Liver (tissue), 9 donors: Measurements from ENCODE around the gene CABLES1. TPM values are rescaled to one million over a fixed set of nuclear protein-coding genes. Genes with fewer than 3 reads are reported as not detected.

Source experiments
- DNase-seq: peaks from one replicate; pipeline ENCODE4 v3.0.0-alpha.2; 2017; ENCODE audit warnings: low spot score
- H3K27ac ChIP-seq, 2 donors: one replicate each; pipeline ENCODE4 v1.7.0; 2013; ENCODE audit warnings: inconsistent platforms in 2 of 2, low read length in 2 of 2, control low read depth in 1 of 2, low read depth in 1 of 2, mild to moderate bottlenecking in 1 of 2
- H3K27me3 ChIP-seq, 4 donors: one replicate each; pipeline versions ENCODE4 v1.6.1 to v1.7.0; 2013; ENCODE audit warnings: low read length in 3 of 4, inconsistent platforms in 1 of 4, mild to moderate bottlenecking in 1 of 4, moderate library complexity in 1 of 4; ENCODE audit not compliant: control insufficient read depth in 4 of 4, insufficient read depth in 4 of 4
- H3K36me3 ChIP-seq, 4 donors: one replicate each; pipeline versions ENCODE4 v1.6.1 to v1.7.0; 2013; ENCODE audit warnings: low read length in 3 of 4, mild to moderate bottlenecking in 3 of 4, low read depth in 1 of 4, moderate library complexity in 1 of 4; ENCODE audit not compliant: control insufficient read depth in 4 of 4, insufficient read depth in 3 of 4
- H3K4me1 ChIP-seq, 4 donors: one replicate each; pipeline versions ENCODE4 v1.6.1 to v1.7.0; 2013; ENCODE audit warnings: low read length in 3 of 4, mild to moderate bottlenecking in 3 of 4, moderate library complexity in 1 of 4; ENCODE audit not compliant: control insufficient read depth in 4 of 4, insufficient read depth in 4 of 4
- H3K4me3 ChIP-seq, 3 donors: one replicate each; pipeline versions ENCODE4 v1.6.1 to v1.7.0; 2013; ENCODE audit warnings: low read length in 3 of 3, control low read depth in 1 of 3, low read depth in 1 of 3, mild to moderate bottlenecking in 1 of 3
- H3K9ac ChIP-seq, 2 donors: one replicate each; pipeline ENCODE4 v1.7.0; 2013; ENCODE audit warnings: low read length in 2 of 2, mild to moderate bottlenecking in 2 of 2, moderate library complexity in 2 of 2, control low read depth in 1 of 2, low read depth in 1 of 2
- H3K9me3 ChIP-seq, 4 donors: one replicate each; pipeline versions ENCODE4 v1.6.1 to v1.7.0; 2013; ENCODE audit warnings: low read length in 3 of 4; ENCODE audit not compliant: control insufficient read depth in 4 of 4
- EGR1 ChIP-seq, 2 donors: IDR thresholded peaks; 2 replicates each; pipeline ENCODE4 v1.6.1; 2016 to 2018; ENCODE audit warnings: antibody characterized with exemption in 2 of 2, low read depth in 2 of 2
- FOXA1 ChIP-seq: IDR thresholded peaks from 2 replicates; pipeline ENCODE4 v1.6.1; 2016; ENCODE audit warnings: antibody characterized with exemption
- FOXA2 ChIP-seq: IDR thresholded peaks from 2 replicates; pipeline ENCODE4 v1.6.1; 2016; ENCODE audit warnings: antibody characterized with exemption
- GABPA ChIP-seq, 2 donors: IDR thresholded peaks in 1 of 2; conservative IDR thresholded peaks in 1 of 2; 2 replicates each; pipeline ENCODE4 v1.6.1; 2016; ENCODE audit warnings: antibody characterized with exemption in 2 of 2, mild to moderate bottlenecking in 1 of 2, moderate library complexity in 1 of 2
- HNF4A ChIP-seq, 2 donors: conservative IDR thresholded peaks; 2 replicates each; pipeline ENCODE4 v1.6.1; 2016; ENCODE audit warnings: antibody characterized with exemption in 2 of 2, mild to moderate bottlenecking in 2 of 2
- HNF4G ChIP-seq: IDR thresholded peaks from 2 replicates; pipeline ENCODE4 v1.6.1; 2016; ENCODE audit warnings: antibody characterized with exemption
- JUND ChIP-seq, 2 donors: IDR thresholded peaks; 2 replicates each; pipeline ENCODE4 v1.6.1; 2016; ENCODE audit warnings: antibody characterized with exemption in 2 of 2
- NR2F2 ChIP-seq: IDR thresholded peaks from 2 replicates; pipeline ENCODE4 v1.6.1; 2016; ENCODE audit warnings: antibody characterized with exemption
- RAD21 ChIP-seq, 2 donors: IDR thresholded peaks; 2 replicates each; pipeline ENCODE4 v1.6.1; 2016; ENCODE audit warnings: antibody characterized with exemption in 2 of 2, mild to moderate bottlenecking in 2 of 2
- RXRA ChIP-seq, 2 donors: IDR thresholded peaks; 2 replicates each; pipeline ENCODE4 v1.6.1; 2017 to 2018; ENCODE audit warnings: antibody characterized with exemption in 2 of 2, mild to moderate bottlenecking in 1 of 2
- SP1 ChIP-seq: IDR thresholded peaks from 2 replicates; pipeline ENCODE4 v1.6.1; 2018; ENCODE audit warnings: antibody characterized with exemption, mild to moderate bottlenecking
- TAF1 ChIP-seq: conservative IDR thresholded peaks from 2 replicates; pipeline ENCODE4 v1.6.1; 2016; ENCODE audit warnings: antibody characterized with exemption, mild to moderate bottlenecking
- YY1 ChIP-seq: IDR thresholded peaks from 2 replicates; pipeline ENCODE4 v1.6.1; 2016; ENCODE audit warnings: antibody characterized with exemption, mild to moderate bottlenecking
- WGBS: extraction: QIAGEN DNeasy Blood & Tissue Kit; methylation state at CpG from one replicate; pipeline ENCODE4 v1.1.7; 2013; 5-methylcytosine and 5-hydroxymethylcytosine counted together
- polyA plus RNA-seq, 2 donors: library from polyadenylated mRNA; stranded (reverse) in 1 of 2; unstranded in 1 of 2; fragments of 200-250 nt in 1 of 2; fragments of >200 nt in 1 of 2; fragmentation: Nextera tagmentation in 1 of 2; extraction: Ambion mirVana in 1 of 2; gene quantifications; one replicate each; pipeline versions ENCODE4 v1.2.1 to v1.2.3, GENCODE V29; 2013 to 2015
- total RNA-seq, 2 donors: library from RNA; depleted of rRNA; stranded (reverse); fragments of >200 nt; gene quantifications; one replicate each; pipeline ENCODE4 v1.2.3, GENCODE V29; 2014
- TF ChIP-seq, protein P1 (sequence below): IDR thresholded peaks from 2 replicates; pipeline ENCODE4 v1.6.1; 2016; ENCODE audit warnings: antibody characterized with exemption
- TF ChIP-seq, protein P2 (sequence below): IDR thresholded peaks from 2 replicates; pipeline ENCODE4 v1.6.1; 2016; ENCODE audit warnings: antibody characterized with exemption, mild to moderate bottlenecking
- TF ChIP-seq, protein P3 (sequence below): IDR thresholded peaks from 2 replicates; pipeline ENCODE4 v1.6.1; 2016; ENCODE audit warnings: antibody characterized with exemption
- TF ChIP-seq, protein P4 (sequence below): fragments of 150-350 bp; IDR thresholded peaks from 2 replicates; pipeline ENCODE4 v1.5.1; 2017; ENCODE audit warnings: improper control_type of control experiment, low read depth, low read length; ENCODE audit not compliant: missing input control
- TF ChIP-seq, protein P5 (sequence below): IDR thresholded peaks from 2 replicates; pipeline ENCODE4 v1.6.1; 2016; ENCODE audit warnings: antibody characterized with exemption
- donor health status: healthy.
- donor health status: healthy.
- donor health status: healthy.
- donor health status: healthy.
- donor health status: healthy.

CABLES1 gene
- total and polyA plus RNA-seq, 4 donors: 3.3 to 8.9 (median 4.5) TPM

DNA sequence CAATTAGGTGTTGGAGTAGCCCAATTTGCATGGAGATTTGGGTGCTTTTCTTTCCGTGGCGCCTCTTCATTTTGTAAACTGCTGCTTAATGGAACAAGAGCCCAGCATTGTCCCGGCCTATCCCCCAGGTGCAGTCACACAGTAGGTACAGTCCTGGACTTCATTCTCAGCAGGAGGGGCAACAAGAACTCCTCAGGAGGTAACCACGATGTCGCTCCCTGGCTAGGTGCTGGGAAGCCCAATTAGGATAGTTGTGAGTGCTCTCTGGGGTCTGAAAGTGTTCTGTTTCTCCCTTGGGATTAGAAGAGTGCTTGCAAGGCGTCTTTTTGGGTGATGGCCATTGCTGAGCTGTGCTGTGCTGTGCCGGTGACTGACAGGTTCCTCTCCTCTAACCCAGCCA lies 53.8 kb downstream of the CABLES1 start (continued):
- no peak for TF ChIP-seq NR2F2

DNA sequence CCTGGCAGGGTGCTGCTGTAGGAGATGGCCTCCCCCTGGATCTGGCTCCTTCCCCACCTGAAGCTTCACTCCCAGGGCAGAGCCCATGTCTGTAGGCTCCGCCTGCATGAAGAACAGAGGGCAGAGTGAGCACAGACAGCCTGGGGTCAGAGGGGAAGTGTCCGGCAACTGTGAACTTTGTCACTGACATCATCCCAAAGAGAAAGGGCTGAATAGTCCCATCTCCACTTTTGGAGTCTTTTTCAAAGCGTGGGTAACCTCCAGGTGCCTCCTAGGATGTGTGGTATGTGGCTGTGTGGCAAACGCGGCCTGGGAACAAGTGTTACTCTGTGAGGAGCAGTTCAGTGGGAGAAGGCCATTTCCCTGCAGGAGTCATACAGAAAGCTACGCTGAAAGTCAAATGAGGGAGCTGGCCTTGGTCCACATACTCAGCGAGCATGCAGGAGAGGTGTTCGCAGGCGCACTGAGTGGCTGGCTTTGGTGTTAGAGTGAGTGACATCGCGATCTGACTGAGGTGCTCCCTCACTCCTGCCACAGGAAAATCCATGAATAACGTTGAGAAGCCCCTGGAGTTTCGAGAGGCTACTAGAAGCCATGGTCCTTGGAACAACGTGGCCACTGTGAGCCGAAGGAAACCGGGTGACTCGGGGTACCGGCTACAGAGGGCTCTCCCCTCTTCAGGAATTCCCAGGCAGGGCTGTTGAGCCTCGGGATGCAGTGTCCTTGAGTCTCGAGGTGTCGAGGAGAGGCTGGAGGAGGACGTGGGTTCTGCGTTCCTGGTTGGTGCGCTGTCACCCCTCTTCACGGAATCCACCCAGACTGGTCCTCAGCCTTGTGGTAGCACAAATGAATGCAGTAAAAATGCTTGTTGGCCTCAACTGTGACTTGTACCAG lies 54.7 kb downstream of the CABLES1 start:
- Histone ChIP-seq H3K9me3 (no peaks in the 10 kb centered on the region), H3K4me1 (peaks cover 5 to 41% (median 25%) of the 10 kb centered on the region in 4 donors), H3K27me3 (no peaks in the 10 kb centered on the region), H3K36me3 (no peaks in the 10 kb centered on the region), H3K27ac (peak overlapping the region; percentile 58 to 76), H3K9ac (no peak overlapping the region), H3K4me3 (no peak overlapping the region)
- TF ChIP-seq RAD21 (IDR thresholded peaks at IDR 0.05): peak; percentile 45 to 52
- TF ChIP-seq, protein P1, sequence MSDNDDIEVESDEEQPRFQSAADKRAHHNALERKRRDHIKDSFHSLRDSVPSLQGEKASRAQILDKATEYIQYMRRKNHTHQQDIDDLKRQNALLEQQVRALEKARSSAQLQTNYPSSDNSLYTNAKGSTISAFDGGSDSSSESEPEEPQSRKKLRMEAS: no peak
- peak; percentile 62 for TF ChIP-seq TAF1
- peak; percentile 63 for TF ChIP-seq HNF4G
- peak; percentile 75 to 79 for TF ChIP-seq RXRA (IDR thresholded peaks at IDR 0.05)
- peak; percentile 74 for TF ChIP-seq YY1
- TF ChIP-seq, protein P2, sequence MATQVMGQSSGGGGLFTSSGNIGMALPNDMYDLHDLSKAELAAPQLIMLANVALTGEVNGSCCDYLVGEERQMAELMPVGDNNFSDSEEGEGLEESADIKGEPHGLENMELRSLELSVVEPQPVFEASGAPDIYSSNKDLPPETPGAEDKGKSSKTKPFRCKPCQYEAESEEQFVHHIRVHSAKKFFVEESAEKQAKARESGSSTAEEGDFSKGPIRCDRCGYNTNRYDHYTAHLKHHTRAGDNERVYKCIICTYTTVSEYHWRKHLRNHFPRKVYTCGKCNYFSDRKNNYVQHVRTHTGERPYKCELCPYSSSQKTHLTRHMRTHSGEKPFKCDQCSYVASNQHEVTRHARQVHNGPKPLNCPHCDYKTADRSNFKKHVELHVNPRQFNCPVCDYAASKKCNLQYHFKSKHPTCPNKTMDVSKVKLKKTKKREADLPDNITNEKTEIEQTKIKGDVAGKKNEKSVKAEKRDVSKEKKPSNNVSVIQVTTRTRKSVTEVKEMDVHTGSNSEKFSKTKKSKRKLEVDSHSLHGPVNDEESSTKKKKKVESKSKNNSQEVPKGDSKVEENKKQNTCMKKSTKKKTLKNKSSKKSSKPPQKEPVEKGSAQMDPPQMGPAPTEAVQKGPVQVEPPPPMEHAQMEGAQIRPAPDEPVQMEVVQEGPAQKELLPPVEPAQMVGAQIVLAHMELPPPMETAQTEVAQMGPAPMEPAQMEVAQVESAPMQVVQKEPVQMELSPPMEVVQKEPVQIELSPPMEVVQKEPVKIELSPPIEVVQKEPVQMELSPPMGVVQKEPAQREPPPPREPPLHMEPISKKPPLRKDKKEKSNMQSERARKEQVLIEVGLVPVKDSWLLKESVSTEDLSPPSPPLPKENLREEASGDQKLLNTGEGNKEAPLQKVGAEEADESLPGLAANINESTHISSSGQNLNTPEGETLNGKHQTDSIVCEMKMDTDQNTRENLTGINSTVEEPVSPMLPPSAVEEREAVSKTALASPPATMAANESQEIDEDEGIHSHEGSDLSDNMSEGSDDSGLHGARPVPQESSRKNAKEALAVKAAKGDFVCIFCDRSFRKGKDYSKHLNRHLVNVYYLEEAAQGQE: peak; percentile 68
- TF ChIP-seq JUND (IDR thresholded peaks at IDR 0.05): peak; percentile 60 to 62
- TF ChIP-seq NR2F2: peak; percentile 22
- no peak for TF ChIP-seq EGR1 (IDR thresholded peaks at IDR 0.05; ENCODE audit: low read depth in 2 of 2)
- no peak for TF ChIP-seq FOXA2
- peak; percentile 85 for TF ChIP-seq SP1
- peak; percentile 88 to 90 for TF ChIP-seq HNF4A (conservative IDR thresholded peaks at IDR 0.05)
- no peak for TF ChIP-seq FOXA1
- TF ChIP-seq, protein P3, sequence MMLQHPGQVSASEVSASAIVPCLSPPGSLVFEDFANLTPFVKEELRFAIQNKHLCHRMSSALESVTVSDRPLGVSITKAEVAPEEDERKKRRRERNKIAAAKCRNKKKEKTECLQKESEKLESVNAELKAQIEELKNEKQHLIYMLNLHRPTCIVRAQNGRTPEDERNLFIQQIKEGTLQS: peak; percentile 66
- TF ChIP-seq, protein P4, sequence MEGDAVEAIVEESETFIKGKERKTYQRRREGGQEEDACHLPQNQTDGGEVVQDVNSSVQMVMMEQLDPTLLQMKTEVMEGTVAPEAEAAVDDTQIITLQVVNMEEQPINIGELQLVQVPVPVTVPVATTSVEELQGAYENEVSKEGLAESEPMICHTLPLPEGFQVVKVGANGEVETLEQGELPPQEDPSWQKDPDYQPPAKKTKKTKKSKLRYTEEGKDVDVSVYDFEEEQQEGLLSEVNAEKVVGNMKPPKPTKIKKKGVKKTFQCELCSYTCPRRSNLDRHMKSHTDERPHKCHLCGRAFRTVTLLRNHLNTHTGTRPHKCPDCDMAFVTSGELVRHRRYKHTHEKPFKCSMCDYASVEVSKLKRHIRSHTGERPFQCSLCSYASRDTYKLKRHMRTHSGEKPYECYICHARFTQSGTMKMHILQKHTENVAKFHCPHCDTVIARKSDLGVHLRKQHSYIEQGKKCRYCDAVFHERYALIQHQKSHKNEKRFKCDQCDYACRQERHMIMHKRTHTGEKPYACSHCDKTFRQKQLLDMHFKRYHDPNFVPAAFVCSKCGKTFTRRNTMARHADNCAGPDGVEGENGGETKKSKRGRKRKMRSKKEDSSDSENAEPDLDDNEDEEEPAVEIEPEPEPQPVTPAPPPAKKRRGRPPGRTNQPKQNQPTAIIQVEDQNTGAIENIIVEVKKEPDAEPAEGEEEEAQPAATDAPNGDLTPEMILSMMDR: no peak
- TF ChIP-seq, protein P5, sequence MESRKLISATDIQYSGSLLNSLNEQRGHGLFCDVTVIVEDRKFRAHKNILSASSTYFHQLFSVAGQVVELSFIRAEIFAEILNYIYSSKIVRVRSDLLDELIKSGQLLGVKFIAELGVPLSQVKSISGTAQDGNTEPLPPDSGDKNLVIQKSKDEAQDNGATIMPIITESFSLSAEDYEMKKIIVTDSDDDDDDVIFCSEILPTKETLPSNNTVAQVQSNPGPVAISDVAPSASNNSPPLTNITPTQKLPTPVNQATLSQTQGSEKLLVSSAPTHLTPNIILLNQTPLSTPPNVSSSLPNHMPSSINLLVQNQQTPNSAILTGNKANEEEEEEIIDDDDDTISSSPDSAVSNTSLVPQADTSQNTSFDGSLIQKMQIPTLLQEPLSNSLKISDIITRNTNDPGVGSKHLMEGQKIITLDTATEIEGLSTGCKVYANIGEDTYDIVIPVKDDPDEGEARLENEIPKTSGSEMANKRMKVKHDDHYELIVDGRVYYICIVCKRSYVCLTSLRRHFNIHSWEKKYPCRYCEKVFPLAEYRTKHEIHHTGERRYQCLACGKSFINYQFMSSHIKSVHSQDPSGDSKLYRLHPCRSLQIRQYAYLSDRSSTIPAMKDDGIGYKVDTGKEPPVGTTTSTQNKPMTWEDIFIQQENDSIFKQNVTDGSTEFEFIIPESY: no peak
- TF ChIP-seq GABPA (IDR thresholded peaks at IDR 0.05 in 1 of 2, conservative IDR thresholded peaks at IDR 0.05 in 1 of 2): no peak
- no peak for DNase-seq
- 64% methylated on average over 25 of the region's 25 CpGs for WGBS
